Tibial artery (tissue), 4 donors: ENCODE data around the gene RFXANK.

ENCODE experiments used
- DNase-seq, 2 donors: peaks; one replicate each; pipeline ENCODE4 v3.0.0-alpha.2; 2019
- H3K27ac ChIP-seq, 2 donors: fragments of 200-600 bp; sonication (generic) in 1 of 2; 1 replicate in 1 of 2; 2 replicates in 1 of 2; pipeline ENCODE4 v1.5.1; 2018 to 2019; ENCODE audit warnings: mild to moderate bottlenecking in 1 of 2
- H3K27me3 ChIP-seq, 2 donors: fragments of 200-600 bp; sonication (generic) in 1 of 2; one replicate each; pipeline versions ENCODE4 v1.5.1 to v1.6.0; 2016 to 2019
- H3K36me3 ChIP-seq, 3 donors: fragments of 200-600 bp; sonication (generic) in 2 of 3; one replicate each; pipeline ENCODE4 v1.5.1; 2016 to 2019; ENCODE audit warnings: mild to moderate bottlenecking in 2 of 3
- H3K4me1 ChIP-seq, 4 donors: fragments of 200-600 bp; sonication (generic) in 2 of 4; 1 replicate in 3 of 4; 2 replicates in 1 of 4; pipeline ENCODE4 v1.5.1; 2016 to 2019
- H3K4me3 ChIP-seq, 2 donors: fragments of 200-600 bp; sonication (generic) in 1 of 2; 1 replicate in 1 of 2; 2 replicates in 1 of 2; pipeline ENCODE4 v1.5.1; 2018 to 2019; ENCODE audit warnings: mild to moderate bottlenecking in 2 of 2
- H3K9me3 ChIP-seq, 3 donors: fragments of 200-600 bp; sonication (generic) in 1 of 3; one replicate each; pipeline ENCODE4 v1.5.1; 2016 to 2019
- CTCF ChIP-seq, 2 experiments: fragments of 200-600 bp in 1 of 2; fragments of 450-650 bp in 1 of 2; IDR thresholded peaks; one replicate each; pipeline ENCODE4 v1.5.1; 2017 to 2019; ENCODE audit warnings: antibody characterized with exemption in 2 of 2, mild to moderate bottlenecking in 1 of 2, moderate library complexity in 1 of 2
- intact Hi-C: fragments of 100-400 bp; cut with DNase I; formaldehyde crosslinking; loops from one replicate; pipeline ENCODE4 v1.15.0; 2023; ENCODE audit warnings: low total_unique reads

RFXANK gene

GRCh38 chr19:19185853-19186740 is 6.0 kb upstream of the RFXANK start:
- H3K9me3 ChIP-seq = no peaks in the 10 kb centered on the region
- peaks cover 12 to 59% (median 40%) of the 10 kb centered on the region in 3 donors for H3K36me3 ChIP-seq
- peaks cover 0 to 30% (median 17%) of the 10 kb centered on the region in 4 donors for H3K4me1 ChIP-seq
- H3K4me3 ChIP-seq = no peak overlapping the region
- intact Hi-C loops = no loop called here
- peak; percentile 31 to 40 for TF ChIP-seq CTCF (IDR thresholded peaks at IDR 0.05)
- no peak for DNase-seq
- no peaks in the 10 kb centered on the region for H3K27me3 ChIP-seq
- H3K27ac ChIP-seq = no peak overlapping the region

DNA sequence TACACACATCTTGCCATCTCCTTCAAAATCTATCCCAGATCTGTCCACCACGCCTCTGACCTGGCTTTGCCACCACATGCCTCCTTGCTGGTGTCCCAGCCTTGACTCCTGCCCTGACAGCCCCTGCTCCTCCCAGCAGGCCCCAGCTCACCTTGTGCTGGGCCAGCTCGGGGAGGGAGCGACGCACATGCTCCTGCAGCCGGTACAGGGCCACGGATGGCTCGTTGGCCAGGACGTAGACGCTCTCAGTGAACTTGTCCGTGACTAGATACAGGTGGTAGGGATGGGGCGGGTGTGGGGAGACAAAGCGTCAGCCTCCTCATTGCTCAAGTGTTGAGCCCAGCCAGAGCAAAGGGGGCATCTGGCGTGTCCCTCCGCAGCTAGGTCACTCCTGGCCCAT is 5.3 kb upstream of the RFXANK start:
- H3K27me3 ChIP-seq = no peaks in the 10 kb centered on the region
- intact Hi-C loops = no loop called here
- H3K4me3 ChIP-seq = no peak overlapping the region
- no peak for TF ChIP-seq CTCF (IDR thresholded peaks at IDR 0.05)
- DNase-seq = no peak
- no peaks in the 10 kb centered on the region for H3K9me3 ChIP-seq
- H3K27ac ChIP-seq = no peak overlapping the region
- H3K4me1 ChIP-seq = peaks cover 0 to 34% (median 19%) of the 10 kb centered on the region in 4 donors
- peaks cover 7 to 52% (median 34%) of the 10 kb centered on the region in 3 donors for H3K36me3 ChIP-seq

GRCh38 chr19:19191768-19192077 is 335 bp upstream of the RFXANK start:
- no peak for DNase-seq
- intact Hi-C loops = no loop called here
- no peaks in the 10 kb centered on the region for H3K9me3 ChIP-seq
- peak overlapping the region; percentile 98 to 99 for H3K27ac ChIP-seq
- no peaks in the 10 kb centered on the region for H3K27me3 ChIP-seq
- peaks cover 0 to 54% (median 36%) of the 10 kb centered on the region in 4 donors for H3K4me1 ChIP-seq
- H3K4me3 ChIP-seq = peak overlapping the region; percentile 85 to 93
- no peak for TF ChIP-seq CTCF (IDR thresholded peaks at IDR 0.05)
- H3K36me3 ChIP-seq = peaks cover 0 to 23% (median 9%) of the 10 kb centered on the region in 3 donors

- Histone ChIP-seq H3K4me3 (peak overlapping the region; percentile 85 to 93), H3K27ac (peak overlapping the region; percentile 98 to 99), H3K36me3 (peaks cover 7 to 31% (median 17%) of the 10 kb centered on the region in 3 donors), H3K9me3 (no peaks in the 10 kb centered on the region), H3K4me1 (peaks cover 0 to 54% (median 36%) of the 10 kb centered on the region in 4 donors), H3K27me3 (no peaks in the 10 kb centered on the region)
- no peak for DNase-seq
- intact Hi-C loops = no loop called here
- TF ChIP-seq CTCF (IDR thresholded peaks at IDR 0.05) = no peak
Observed at GRCh38 chr19:19192910-19193423, 909 bp downstream of the RFXANK start.

DNA sequence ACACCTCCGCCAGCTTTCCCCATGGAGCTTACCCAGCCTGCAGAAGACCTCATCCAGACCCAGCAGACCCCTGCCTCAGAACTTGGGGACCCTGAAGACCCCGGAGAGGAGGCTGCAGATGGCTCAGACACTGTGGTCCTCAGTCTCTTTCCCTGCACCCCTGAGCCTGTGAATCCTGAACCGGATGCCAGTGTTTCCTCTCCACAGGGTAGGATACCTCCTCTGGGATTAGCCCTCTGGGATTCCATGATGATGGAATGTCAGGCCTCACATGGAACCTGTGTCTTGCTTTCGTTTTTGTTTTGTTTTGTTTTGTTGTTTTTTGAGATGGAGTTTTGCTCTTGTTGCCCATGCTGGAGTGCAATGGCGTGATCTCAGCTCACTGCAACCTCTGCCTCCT is 1.9 kb downstream of the RFXANK start:
- TF ChIP-seq CTCF (IDR thresholded peaks at IDR 0.05) = no peak
- H3K27ac ChIP-seq = peak overlapping the region; percentile 28 to 99

More for the DNA sequence above, 1.9 kb downstream of the RFXANK start:
- Histone ChIP-seq H3K4me3 (peak overlapping the region; percentile 85 to 93), H3K27me3 (no peaks in the 10 kb centered on the region), H3K9me3 (no peaks in the 10 kb centered on the region), H3K36me3 (peaks cover 7 to 33% (median 26%) of the 10 kb centered on the region in 3 donors), H3K4me1 (peaks cover 0 to 51% (median 34%) of the 10 kb centered on the region in 4 donors)
- DNase-seq = no peak
- intact Hi-C loops = no loop called here
